SK-N-MC (cell line): Measurements from ENCODE around the gene PVALEF.

Experiments
- EZH2 ChIP-seq: fragments of 200-600 bp; sonication (generic); IDR thresholded peaks from one replicate; pipeline ENCODE4 v1.6.1; 2017; ENCODE audit warnings: antibody characterized with exemption
- FOXP2 ChIP-seq: optimal IDR thresholded peaks from 2 replicates; pipeline ENCODE3; 2011; ENCODE audit warnings: mild to moderate bottlenecking, moderate library complexity; ENCODE audit not compliant: insufficient read depth; ENCODE audit errors: extremely low read length, control extremely low read depth
- POLR2AphosphoS5 ChIP-seq: IDR thresholded peaks from 2 replicates; pipeline ENCODE4 v1.6.1; 2012; ENCODE audit warnings: mild to moderate bottlenecking, low read depth, low read length, borderline replicate concordance

- TF ChIP-seq EZH2 (no peak), POLR2AphosphoS5 (no peak), FOXP2 (no peak)
Measured at GRCh38 chr17:81193051-81193410, 27.7 kb downstream of the PVALEF start.
